Activated CD8-positive, alpha-beta memory T cell treated with anti-CD3 and anti-CD28 coated beads, Interleukin-2, amount 50 U/mL, for 1 hour (primary cell): Measurements from ENCODE around the gene CALR.
"Not testable (repeated sequence)": the region's sequence is repeated elsewhere in the genome, so short reads cannot be mapped to it uniquely, and the experiment has no call there.

Source experiments
- DNase-seq: peaks from one replicate; pipeline ENCODE4 v3.0.0-alpha.2; 2020; ENCODE audit errors: extremely low read depth

Gene CALR

DNA sequence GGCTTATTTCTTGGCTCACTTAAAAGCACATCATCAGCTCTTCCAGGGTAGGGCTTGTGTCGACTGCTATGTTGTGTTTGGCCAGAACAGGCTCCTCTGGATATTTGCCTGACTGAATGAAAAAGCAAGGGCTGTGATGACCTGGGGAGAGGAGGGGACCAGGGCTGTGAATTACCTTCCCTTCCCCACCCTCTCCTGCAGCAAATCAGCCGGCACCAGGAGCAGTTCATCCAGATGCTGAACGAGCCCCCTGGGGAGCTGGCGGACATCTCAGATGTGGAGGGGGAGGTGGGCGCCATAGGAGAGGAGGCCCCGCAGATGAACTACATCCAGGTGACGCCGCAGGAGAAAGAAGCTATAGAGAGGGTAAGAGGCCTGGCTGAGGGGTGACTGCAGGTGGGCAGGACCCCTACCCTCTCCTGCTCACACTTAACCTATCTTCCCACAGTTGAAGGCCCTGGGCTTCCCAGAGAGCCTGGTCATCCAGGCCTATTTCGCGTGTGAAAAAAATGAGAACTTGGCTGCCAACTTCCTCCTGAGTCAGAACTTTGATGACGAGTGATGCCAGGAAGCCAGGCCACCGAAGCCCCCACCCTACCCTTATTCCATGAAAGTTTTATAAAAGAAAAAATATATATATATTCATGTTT lies 14.2 kb downstream of the CALR start:
- no peak for DNase-seq

DNA sequence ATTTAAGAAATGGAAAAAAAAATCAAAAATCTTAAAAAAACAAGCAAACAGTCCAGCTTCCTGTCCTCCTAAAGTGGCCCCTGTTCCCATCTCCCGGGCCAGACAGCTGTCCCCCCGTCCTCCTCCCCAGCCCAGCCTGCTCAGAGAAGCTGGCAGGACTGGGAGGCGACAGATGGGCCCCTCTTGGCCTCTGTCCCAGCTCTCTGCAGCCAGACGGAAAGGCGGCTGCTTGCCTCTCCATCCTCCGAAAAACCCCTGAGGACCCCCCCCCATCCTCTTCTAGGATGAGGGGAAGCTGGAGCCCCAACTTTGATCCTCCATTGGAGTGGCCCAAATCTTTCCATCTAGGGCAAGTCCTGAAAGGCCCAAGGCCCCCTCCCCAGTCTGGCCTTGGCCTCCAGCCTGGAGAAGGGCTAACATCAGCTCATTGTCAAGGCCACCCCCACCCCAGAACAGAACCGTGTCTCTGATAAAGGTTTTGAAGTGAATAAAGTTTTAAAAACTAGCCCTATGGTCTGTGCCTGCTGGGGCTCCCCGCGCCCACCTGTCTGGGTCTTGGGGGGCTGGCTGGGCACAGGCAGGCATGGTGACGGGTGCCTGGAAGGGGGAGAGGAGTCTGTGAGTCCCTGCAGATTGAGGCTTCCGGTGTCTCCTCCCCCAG lies 14.9 kb downstream of the CALR start:
- DNase-seq = no peak

DNA sequence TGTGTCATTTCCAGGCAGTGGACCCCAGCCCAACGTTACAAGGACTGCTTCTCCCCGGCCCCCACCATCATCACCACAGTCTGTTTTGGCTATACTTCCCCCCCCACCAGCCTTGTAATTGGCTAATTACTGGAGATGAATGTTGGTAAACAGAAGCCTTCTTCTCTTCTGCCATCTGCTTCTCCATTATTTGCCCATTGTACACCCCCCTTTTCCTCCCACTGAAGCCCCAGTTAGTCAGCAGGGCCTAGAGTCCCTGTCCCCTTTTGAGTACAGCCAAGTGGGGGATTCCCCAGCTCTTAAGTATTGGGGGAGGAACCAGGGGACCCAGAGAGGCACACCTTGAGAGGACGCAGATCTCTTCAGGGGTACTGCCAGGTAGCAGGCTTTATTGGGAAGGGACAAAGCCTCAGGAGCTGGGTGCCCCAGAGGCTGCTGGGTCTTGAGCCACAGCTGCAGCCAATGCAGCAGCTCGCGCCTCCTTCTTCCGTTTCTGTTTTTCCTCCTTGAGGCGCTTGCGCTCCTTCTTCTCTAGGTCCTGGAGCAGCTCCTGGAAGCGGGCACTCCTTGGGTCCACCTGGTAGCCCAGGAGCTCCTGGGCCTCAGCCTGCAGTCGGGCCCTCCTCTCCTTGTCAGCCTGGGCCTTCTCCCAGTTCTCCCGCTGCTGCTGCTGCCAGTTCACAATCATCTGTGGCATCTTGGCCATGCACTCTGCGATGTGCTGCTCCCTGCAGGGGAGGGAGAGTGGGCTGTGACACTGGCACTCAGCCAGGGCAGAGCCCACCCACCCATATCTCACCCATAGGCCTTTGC lies 15.6 kb downstream of the CALR start:
- no peak for DNase-seq

DNA sequence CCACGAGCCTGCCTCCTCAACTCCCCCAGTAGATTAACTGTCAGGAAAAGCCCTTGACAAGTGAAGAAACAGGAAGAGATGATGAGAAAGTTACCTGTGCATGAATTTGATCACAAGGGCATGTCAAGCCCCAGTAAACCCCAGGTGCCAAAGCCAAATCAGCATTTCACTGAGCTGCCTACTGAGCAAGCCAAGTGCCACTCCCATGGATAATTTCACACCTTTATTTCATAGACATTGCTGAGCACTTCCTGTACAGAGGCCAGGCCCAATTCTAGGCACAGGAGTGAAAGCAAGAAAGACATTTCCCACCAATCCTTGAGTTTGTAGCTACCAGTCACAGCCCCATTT lies 16.2 kb downstream of the CALR start:
- DNase-seq = no peak

DNA sequence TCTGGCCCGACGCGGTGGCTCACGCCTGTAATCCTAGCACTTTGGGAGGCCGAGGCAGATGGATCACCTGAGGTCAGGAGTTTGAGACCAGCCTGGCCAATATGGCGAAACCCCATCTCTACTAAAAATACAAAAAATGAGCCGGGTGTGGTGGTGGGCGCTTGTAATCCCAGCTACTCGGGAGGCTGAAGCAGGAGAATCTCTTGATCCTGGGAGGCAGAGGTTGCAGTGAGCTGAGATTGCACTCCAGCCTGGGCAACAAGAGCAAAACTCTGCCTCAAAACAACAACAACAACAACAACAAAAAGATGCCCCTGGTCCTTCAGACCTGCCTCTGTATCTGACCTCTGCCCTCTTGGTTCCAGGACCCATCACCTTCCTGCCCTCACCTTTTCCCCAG lies 17.2 kb downstream of the CALR start:
- DNase-seq = not testable (repeated sequence)

DNA sequence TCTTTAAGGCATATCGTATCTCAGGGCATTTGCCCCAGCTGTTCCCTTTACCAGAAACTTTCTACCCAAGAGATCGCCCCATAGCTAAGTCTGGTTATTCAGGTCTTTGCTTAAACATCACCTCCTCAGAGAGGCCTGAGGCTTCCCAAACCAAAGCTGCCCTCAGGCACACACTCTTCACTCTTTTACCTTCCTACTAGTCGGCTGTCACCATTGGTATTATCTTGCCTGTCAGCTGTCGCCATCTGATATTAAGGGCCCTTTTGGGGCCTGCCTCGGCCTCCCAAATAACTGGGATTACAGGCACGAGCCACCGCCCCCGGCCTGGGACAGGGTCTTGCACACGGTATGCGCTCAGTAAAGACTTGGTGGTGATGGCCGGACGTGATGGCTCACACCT lies 17.6 kb downstream of the CALR start:
- no peak for DNase-seq

DNA sequence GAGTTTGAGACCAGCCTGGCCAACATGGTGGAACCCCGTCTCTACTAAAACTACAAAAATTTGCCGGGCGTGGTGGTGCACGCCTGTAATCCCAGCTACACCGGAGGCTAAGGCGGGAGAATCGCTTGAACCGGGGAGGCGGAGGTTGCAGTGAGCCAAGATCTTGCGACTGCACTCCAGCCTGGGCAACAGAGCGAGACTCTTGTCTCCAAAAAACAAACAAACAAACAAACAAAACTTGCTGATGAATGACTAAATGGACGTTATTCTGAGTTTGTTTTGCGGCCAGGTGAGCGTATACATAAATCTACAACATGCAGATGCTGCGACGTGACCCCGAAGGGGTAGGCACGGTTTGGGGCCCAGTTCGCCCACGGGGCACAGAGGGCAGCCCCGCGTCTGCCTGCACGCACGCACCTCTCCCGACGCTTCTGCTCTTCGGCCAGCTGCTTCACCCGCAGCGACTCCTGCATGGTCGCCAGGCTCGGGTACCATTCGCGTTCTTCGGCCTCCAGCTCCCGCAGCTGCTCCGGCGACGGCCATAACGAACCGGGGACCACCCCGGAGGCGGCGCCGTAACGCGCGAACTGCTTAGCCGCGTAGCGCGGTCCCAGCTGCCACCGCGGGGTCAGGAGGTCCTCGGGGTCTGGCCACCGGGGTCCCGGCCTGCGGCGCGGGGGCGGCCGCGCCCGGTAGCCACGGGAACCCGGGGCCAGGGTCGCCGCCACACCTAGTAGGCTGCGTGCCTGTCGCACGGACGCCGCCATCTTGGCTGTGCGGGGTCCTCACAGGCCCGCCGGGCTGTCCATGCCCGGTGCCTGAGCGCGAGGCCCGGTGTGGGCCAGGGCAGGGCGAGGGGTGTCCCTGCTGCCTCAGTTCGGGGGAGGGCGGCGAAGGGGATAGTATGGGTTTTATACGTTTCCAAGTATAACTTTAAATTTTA lies 18.3 kb downstream of the CALR start, which contains the start of gene GADD45GIP1:
GADD45GIP1 (minus strand) TSS at position 778 of the 943 bp plus-strand sequence; CDS start at position 767, 11 bp downstream.
- peak; percentile 40 for DNase-seq

DNA sequence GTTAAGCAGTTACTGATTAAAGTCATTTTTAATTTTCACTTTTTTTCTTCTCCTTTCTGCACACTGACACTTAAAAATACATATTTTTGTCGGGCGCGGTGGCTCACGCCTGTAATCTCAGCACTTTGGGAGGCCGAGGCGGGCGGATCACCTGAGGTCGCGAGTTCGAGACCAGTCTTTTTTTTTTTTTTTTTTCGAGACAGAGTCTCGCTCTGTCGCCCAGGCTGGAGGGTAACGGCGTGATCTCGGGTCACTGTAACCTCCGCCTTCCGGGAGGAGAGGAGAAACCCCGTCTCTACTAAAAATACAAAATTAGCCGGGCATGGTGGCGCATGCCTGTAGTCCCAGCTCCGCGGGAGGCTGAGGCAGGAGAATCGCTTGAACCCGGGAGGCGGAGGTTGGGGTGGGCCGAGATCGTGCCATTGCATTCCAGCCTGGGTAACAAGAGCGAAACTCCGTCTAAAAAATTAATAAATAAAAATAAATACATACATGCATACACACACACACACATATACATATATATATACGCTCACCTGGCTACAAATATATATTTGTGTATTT lies 19.1 kb downstream of the CALR start:
- not testable (repeated sequence) for DNase-seq

DNA sequence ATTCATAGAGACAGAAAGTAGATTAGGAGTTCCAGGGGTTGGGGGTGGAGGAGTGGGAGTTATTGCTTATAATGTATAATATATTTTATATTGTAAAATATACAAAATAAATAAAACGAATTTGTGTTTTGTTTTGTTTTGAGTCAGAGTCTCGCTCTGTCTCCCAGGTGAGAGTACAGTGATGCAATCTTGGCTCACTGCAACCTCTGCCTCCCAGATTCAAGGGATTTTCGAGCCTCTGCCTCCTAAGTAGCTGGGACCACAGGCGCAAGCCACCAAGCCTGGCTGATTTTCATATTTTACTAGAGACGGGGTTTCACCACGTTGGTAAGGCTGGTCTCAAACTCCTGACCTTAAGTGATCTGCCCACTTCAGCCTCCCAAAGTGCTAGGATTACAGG lies 21.1 kb downstream of the CALR start:
- DNase-seq = no peak

DNA sequence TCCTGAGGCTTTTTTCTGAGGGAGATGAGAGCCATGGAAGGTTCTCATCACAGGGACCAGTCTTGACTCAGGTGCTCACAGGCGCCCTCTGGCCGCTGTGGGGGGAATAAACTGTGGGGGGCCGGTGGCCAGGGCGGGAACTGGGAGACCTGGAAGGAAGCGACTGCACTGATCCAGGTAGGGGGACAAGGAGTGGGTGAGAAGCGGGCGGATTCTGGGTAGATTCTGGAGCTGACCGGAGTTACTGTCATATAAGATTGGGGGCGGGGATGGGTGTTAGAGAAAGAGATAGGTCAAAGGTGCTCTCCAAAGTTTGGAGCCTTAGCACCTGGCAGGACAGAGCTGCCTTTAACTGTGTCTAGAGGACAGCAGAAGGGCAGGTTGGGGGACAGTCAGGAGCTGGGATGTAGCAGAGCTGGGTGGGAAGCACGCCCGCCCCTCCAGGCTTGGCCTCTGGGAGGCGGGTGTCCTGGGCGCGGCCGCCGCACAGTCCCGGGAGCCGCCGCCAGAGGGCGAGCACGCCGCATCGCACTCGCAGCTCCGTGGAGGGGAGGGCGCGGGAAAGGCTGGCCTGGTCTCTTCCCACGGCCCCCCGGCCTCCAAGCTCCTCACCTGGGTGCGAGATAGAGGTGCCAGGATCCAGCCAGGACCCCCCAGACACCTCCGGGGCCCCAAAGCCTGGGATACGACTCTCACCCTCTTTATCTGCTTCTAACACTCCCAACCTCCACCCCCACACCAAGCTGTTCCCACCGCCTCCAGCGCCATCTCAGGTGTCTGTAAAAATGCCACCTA lies 26.8 kb downstream of the CALR start:
- no peak for DNase-seq

DNA sequence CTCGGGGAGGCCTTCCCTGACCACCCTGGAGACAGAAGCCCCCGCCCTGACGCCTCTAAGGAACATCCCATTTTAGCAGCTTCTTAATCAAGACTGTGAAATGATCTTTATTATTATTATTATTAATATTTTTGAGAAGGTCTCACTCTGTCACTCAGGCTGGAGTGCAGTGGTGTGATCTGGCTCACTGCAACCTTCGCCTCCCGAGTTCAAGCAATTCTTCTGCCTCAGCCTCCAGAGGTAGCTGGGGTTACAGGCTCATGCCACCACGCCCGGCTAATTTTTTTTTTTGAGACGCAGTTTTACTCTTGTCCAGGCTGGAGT lies 27.4 kb downstream of the CALR start:
- DNase-seq = no peak

DNA sequence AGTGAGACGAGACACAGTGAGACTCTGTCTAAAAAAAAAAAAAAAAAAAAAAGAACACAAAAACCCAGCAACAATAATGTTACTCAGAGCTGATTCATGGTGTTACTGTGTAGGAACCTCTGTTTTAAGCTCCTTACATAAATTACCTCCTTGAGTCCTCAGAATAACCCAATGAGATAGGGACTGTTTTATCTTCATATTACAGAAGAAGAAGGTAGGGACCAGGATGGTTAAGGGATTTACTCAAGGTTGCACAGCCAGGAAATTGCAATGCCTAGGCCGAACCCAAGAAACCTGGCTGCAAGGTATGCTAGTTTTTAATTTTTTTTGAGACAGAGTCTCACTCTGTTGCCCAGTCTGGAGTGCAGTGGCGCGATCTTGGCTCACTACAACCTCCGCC lies 29.5 kb downstream of the CALR start:
- DNase-seq = no peak

DNA sequence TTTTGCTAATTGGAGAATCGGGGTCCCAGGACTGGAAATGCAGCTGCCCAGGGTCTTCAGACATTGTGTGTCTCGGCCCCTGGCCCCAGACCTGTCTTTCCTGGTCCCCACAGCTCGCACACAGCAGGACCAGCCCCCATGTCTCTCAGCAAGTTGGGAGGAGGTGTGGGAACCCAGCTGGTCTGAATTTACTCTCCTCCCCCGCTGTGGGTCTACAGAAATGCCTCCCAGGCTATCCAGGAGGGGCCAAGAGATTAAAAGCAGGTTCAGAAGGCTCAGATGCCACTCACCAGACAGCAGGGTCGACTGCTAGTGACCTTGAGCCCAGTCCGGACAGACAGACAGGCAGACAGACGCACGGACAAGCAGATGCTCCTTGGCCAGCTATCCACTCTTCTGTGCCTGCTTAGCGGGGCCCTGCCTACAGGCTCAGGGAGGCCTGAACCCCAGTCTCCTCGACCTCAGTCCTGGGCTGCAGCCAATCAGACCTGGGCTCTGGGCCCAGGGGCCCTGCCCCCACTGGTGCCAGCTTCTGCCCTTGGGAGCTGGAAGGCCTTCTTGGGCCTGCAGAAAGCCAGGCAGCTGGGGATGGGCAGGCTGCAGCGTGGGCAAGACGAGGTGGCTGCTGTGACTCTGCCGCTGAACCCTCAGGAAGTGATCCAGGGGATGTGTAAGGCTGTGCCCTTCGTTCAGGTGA lies 31.0 kb downstream of the CALR start, which contains the start of gene DAND5:
DAND5 (plus strand) TSS at position 285 of the 697 bp plus-strand sequence; CDS start at position 370, 85 bp downstream.
- no peak for DNase-seq

DNA sequence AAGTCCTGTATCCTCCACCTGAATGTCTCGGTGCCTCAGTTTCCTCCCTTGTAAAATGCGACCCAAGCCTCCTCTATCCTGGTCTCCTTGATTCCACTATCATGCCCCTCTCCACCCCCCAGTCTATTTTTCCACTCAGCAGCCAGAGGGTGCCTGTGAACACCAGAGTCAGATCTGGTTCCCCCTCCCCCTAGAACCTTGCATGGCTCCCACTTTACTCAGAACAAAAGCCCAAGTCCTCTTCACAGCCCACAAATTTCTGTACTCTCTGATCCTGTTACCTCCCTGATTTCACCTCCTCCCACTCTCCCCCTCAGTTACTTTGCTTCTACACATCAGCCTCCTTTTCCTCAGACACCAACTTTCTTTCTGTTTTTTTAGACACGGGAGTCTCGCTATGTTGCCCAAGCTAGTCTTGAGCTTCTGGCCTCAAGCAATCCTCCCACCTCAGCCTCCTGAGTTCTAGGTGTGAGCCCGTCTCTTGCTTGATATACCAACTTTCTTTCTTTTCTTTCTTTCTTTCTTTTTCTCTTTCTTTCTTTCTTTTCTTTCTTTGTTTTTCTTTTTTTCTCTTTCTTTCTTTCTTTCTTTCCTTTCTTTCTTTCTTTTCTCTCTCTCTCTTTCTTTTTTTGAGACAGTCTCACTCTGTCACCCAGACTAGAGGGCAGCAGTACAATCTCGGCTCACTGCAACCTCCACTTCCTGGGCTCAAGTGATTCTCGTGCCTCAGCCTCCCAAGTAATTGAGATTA lies 31.8 kb downstream of the CALR start:
- no peak for DNase-seq

DNA sequence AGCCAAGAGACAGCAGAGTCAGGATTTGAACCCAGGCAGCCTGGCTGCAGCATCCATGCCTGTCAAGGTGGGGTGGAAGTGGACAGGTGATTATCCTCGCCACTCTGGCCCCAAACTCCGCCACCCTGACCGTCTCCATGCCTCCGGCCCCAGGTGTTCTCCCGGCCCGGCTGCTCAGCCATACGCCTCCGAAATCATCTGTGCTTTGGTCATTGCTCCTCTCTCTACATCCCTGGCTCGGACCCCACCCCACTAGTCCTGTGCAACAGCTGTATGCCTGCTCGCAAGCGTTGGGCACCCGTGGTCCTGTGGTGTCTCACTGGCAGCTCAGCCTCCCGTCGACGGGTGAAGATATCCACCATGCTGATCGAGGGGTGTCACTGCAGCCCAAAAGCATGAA lies 34.8 kb downstream of the CALR start:
- no peak for DNase-seq

DNA sequence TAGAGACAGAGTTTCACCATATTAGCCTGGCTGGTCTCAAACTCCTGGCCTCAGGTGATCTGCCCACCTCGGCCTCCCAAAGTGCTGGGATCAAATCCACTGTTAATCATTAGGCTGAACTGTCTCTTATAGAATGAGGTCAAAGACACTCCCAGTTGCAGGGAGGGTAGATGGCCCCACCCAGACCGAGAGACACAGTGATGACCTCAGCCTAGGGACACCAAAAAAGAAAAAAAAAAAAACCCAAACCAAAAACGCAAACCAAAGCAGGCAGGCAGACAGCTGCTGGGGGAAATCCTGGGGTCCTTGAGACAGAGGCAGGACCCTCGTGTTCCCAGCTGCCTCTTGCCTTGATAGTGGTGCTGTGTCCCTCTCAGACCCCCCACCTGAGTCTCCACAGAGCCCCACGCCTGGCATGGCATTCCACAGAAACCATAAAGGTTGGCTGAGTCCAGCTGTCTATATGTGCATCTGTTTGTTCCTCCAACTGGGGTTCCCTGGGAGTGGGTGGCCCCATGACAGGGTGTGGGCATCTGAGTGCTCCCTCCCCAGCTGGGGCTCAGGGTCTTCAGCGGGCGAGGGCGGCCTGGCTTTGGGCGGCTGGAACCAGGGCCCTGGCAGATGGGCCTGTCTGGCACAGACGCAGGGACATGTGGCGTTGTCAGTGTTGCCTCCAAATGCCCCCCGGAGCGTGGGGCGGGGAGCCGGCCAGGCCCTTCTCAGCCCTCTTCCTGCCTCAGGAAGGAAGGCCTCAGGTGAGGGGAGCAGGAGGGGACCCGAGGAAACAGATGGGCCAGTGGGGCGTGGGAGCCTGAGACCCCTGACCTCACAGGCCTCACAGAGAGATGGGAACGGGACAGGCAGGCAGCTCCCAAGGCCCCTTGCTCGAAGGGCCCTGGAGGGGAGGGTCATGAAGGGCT lies 36.2 kb downstream of the CALR start:
- no peak for DNase-seq

DNA sequence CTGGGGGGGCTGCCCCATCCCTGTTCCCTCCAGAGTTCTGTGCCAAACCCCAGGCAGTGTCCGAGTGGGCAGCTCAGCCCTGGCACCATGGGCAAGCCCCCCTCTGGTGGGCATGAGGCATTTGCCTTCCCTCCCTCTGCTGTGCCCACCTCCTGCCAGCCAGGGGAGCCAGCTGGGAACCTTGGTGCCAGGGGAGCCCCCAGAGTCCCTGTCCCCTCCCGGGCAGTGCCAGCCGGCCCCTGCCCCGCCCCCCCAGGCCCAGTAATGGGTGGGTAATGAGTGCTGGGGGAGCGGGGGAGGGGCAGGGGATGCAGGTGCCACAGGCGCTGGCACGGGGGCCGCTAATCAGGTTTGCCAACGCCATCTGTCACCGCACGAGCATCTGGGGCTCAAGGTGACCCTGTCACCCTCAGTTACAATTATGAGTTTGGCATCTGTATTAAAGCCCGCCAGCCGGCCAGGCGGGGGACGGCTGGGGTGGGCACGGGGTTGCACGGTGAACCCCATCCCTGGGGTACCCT lies 36.9 kb downstream of the CALR start:
- DNase-seq = no peak

DNA sequence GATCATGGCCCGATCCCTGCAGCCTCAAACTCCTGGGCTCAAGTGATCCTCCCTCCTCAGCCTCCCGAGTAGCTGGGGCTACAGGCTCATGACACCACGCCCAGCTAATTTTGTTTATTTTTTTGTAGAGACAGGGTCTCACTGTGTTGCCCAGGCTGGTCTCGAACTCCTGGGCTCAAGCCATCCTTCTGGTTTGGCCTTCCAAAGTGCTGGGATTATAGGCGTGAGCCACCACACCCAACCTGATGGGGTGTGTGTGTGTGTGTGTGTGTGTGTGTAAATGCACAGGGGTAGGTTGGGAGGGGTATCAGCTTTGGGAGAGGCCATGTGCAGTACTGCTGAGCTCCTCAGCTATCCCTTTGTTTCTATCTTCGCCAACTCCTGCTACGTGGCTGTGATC lies 37.7 kb downstream of the CALR start:
- not testable (repeated sequence) for DNase-seq
